ENCODE results near the gene PAQR5.
"Not testable (repeated sequence)": the region's sequence is repeated elsewhere in the genome, so short reads cannot be mapped to it uniquely, and the experiment has no call there.

PAQR5 gene

GRCh38 chr15:69316291-69316690 is 17.6 kb downstream of the PAQR5 start:
- no peak for DNase-seq (ENCODE audit: low read depth in 2 of 2)

- no peak for DNase-seq (ENCODE audit: low read depth in 2 of 2)
Measured at GRCh38 chr15:69317392-69317841, 18.7 kb downstream of the PAQR5 start.

- DNase-seq (ENCODE audit: low read depth in 2 of 2) = no peak
Measured at GRCh38 chr15:69318033-69318432, 19.3 kb downstream of the PAQR5 start.

- no peak for DNase-seq (ENCODE audit: low read depth in 2 of 2)
Measured at GRCh38 chr15:69319384-69320375, 21.0 kb downstream of the PAQR5 start.

GRCh38 chr15:69320977-69321554 is 22.4 kb downstream of the PAQR5 start:
- DNase-seq (ENCODE audit: low read depth in 2 of 2) = no peak

GRCh38 chr15:69323893-69324430 is 25.2 kb downstream of the PAQR5 start:
- DNase-seq (ENCODE audit: low read depth in 2 of 2) = no peak

GRCh38 chr15:69324565-69324964 is 25.9 kb downstream of the PAQR5 start:
- no peak for DNase-seq (ENCODE audit: low read depth in 2 of 2)

GRCh38 chr15:69325456-69325971 is 26.8 kb downstream of the PAQR5 start:
- DNase-seq (ENCODE audit: low read depth in 2 of 2) = no peak

- no peak for DNase-seq (ENCODE audit: low read depth in 2 of 2)
Measured at GRCh38 chr15:69328080-69328479, 29.4 kb downstream of the PAQR5 start.

GRCh38 chr15:69328739-69329138 is 30.0 kb downstream of the PAQR5 start:
- DNase-seq (ENCODE audit: low read depth in 2 of 2) = no peak

- DNase-seq (ENCODE audit: low read depth in 2 of 2) = no peak
Measured at GRCh38 chr15:69337138-69337537, 38.4 kb downstream of the PAQR5 start.

GRCh38 chr15:69338535-69339213 is 40.0 kb downstream of the PAQR5 start:
- no peak for DNase-seq (ENCODE audit: low read depth in 2 of 2)

- not testable (repeated sequence) for DNase-seq (ENCODE audit: low read depth in 2 of 2)
Measured at GRCh38 chr15:69339214-69339543, 40.5 kb downstream of the PAQR5 start.

GRCh38 chr15:69340243-69340900 is 41.7 kb downstream of the PAQR5 start:
- DNase-seq (ENCODE audit: low read depth in 2 of 2) = no peak

GRCh38 chr15:69341356-69341755 is 42.6 kb downstream of the PAQR5 start:
- no peak for DNase-seq (ENCODE audit: low read depth in 2 of 2)

- DNase-seq (ENCODE audit: low read depth in 2 of 2) = no peak
Measured at GRCh38 chr15:69342460-69343076, 43.9 kb downstream of the PAQR5 start.

GRCh38 chr15:69343133-69343532 is 44.4 kb downstream of the PAQR5 start:
- no peak for DNase-seq (ENCODE audit: low read depth in 2 of 2)

GRCh38 chr15:69344238-69344637 is 45.5 kb downstream of the PAQR5 start:
- no peak for DNase-seq (ENCODE audit: low read depth in 2 of 2)

- no peak for DNase-seq (ENCODE audit: low read depth in 2 of 2)
Measured at GRCh38 chr15:69346112-69346511, 47.4 kb downstream of the PAQR5 start.

- DNase-seq (ENCODE audit: low read depth in 2 of 2) = no peak
Measured at GRCh38 chr15:69351333-69351732, 52.6 kb downstream of the PAQR5 start.

GRCh38 chr15:69351884-69352283 is 53.2 kb downstream of the PAQR5 start:
- DNase-seq (ENCODE audit: low read depth in 2 of 2) = no peak

All from stimulated activated CD8-positive, alpha-beta memory T cell treated with anti-CD3 and anti-CD28 coated beads, Interleukin-2, amount 100 ng/mL, for 48 hours (primary cell).